Astrocyte of the spinal cord (primary cell): ENCODE measurements around the gene ADCK1.

Experiments
- DNase-seq: peaks from one replicate; pipeline ENCODE4 v3.0.0; 2011; ENCODE audit warnings: low read depth, low spot score
- H3K4me3 ChIP-seq: 2 replicates; pipeline ENCODE4 v1.5.1; 2011; ENCODE audit warnings: low read depth, mild to moderate bottlenecking, low read length, moderate library complexity
- in situ Hi-C: cut with HindIII; loops from 2 replicates; pipeline ENCODE4 v1.10.0; 2017; ENCODE audit warnings: low sequenced_read_pairs
- TF ChIP-seq, protein P1 (sequence below): IDR thresholded peaks from 2 replicates; pipeline ENCODE4 v1.5.1; 2012; ENCODE audit warnings: low read depth, mild to moderate bottlenecking, low read length, inconsistent platforms

ADCK1 gene

DNA sequence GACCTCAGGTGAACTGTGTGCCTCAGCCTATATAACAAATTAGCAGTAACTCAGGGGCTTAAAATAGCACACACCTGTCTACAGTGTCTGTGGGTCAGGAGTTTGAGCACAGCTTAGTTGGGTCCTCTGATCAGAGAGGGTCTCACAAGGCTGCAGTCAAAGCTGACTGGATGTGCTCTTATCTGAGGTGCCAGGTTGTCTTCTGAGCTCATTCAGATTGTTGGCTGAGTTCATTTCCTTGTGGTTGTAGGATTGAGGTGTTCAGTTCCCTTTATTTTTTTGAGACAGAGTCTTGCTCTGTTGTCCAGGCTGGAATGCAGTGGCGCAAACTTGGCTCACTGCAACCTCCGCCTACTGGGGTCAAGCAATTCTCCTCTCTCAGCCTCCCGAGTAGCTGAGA is 164.7 kb downstream of the ADCK1 start:
- H3K4me3 ChIP-seq, result no peak overlapping the region
- TF ChIP-seq, protein P1, sequence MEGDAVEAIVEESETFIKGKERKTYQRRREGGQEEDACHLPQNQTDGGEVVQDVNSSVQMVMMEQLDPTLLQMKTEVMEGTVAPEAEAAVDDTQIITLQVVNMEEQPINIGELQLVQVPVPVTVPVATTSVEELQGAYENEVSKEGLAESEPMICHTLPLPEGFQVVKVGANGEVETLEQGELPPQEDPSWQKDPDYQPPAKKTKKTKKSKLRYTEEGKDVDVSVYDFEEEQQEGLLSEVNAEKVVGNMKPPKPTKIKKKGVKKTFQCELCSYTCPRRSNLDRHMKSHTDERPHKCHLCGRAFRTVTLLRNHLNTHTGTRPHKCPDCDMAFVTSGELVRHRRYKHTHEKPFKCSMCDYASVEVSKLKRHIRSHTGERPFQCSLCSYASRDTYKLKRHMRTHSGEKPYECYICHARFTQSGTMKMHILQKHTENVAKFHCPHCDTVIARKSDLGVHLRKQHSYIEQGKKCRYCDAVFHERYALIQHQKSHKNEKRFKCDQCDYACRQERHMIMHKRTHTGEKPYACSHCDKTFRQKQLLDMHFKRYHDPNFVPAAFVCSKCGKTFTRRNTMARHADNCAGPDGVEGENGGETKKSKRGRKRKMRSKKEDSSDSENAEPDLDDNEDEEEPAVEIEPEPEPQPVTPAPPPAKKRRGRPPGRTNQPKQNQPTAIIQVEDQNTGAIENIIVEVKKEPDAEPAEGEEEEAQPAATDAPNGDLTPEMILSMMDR, result no peak
- DNase-seq, result no peak
- in situ Hi-C loops, result no loop called here

DNA sequence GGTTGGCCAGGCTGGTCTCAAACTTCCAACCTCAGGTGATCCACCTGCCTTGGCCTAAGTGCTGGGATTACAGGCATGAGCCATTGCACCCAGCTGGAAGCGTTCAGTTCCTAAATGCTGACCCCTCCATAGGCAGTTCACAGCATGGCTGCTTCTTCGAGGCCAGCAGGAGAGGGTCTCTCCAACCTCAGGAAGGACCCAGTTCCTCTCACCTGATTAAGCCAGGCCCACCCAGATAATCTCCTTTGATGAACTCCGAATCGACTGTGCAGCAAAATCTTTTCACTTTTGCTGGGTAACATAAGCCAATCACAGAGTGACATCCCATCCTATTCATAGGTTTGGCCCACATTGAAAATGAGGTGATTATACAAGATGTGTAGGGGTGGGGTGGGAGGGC is 165.1 kb downstream of the ADCK1 start:
- H3K4me3 ChIP-seq, result no peak overlapping the region
- DNase-seq, result no peak
- in situ Hi-C loops, result no loop called here
- TF ChIP-seq, protein P1, result no peak

DNA sequence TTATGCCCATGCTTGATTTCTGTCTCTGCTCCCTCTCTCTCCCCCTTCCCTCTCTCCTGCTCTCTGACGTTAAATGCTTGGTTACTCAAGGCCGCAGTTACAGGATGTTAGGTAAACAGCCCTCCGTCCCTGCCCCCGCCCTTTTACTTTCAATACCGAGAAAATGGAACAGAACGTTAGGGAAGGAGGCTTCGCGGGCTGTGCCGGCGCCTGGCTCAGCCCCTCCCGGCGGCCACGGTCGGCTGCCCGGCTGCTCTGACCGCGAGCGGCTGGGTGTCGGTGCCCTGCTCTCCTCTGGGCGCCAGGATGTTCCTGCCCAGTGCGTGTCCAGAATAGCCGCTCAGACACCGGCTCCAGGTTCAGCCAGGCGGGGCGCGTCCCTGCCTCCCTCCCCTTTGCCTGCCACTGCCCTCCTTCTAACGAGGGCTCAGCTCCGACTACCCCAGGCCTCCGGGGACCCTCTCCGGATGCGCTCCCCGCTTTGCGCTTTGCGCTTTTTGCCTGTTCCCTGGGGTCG is 166.1 kb downstream of the ADCK1 start:
- in situ Hi-C loops, result no loop called here
- peak overlapping the region; percentile 17 for H3K4me3 ChIP-seq
- DNase-seq, result peak; percentile 31
- TF ChIP-seq, protein P1, result no peak

DNA sequence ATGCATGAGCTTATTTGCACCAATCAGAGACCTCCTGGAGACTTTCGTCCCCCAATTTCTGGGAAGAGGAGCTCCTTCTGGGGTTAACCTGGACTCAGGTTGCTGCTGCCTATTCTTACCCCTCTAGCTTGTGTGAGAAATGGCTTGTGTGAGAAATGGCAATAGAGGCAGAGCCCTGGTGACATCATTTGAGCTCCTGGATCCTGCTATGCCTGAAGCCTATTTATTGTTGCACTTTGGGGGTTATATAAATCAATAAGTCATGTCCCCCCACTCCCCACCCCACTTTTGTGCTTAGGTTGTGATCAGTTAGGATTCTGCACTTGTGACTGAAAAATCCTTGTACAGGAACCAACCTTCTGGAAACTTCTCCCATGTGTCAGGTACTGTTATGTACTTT is 167.2 kb downstream of the ADCK1 start:
- in situ Hi-C loops, result no loop called here
- TF ChIP-seq, protein P1, result no peak
- no peak for DNase-seq
- H3K4me3 ChIP-seq, result no peak overlapping the region

DNA sequence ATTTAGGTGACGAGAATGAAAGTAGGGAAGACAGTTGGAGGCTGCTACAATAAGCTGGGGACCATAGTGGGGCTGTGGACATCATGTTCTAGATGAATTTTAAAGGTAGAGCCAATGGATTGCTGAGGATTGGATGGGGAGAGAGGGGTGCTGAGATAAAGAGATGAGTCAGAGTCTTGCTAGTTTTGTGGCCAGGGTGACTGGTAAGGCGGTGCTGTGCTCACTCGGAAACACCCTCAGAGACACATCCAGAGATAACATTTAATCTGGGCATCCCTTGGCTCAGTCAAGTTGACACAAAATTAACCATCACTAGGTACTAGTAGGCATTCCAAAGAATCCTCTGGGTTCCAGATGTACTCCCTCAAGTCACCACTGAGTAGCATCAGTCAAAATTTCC is 170.7 kb downstream of the ADCK1 start:
- in situ Hi-C loops, result no loop called here
- TF ChIP-seq, protein P1, result no peak
- no peak for DNase-seq
- no peak overlapping the region for H3K4me3 ChIP-seq

DNA sequence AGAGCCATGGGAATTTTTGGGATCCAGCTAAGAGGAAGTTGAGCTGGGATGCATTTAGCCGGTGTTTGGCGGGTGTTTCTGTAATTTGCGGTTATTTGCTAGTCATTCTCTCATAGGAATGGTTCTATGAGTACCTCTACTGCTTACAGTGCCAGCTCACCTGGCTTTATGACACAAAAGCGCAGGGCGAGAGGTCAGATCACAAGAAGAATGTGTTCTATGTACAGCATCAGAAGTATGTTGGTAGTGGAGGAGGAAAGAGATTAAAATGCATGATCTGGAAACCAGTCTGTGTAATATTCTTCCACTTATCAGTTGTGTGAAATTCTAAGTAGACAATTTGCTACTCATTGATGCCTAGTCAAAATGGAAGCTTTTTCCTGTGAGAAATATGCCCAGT is 173.3 kb downstream of the ADCK1 start:
- in situ Hi-C loops, result no loop called here
- no peak overlapping the region for H3K4me3 ChIP-seq

More for the DNA sequence above, 173.3 kb downstream of the ADCK1 start:
- TF ChIP-seq, protein P1, result no peak
- no peak for DNase-seq
